Right atrium auricular region (tissue), 2 donors: ENCODE data around the gene ZDHHC1. TPM values are rescaled to one million over a fixed set of nuclear protein-coding genes. Genes with fewer than 3 reads are reported as not detected.

ENCODE experiments used
- DNase-seq: peaks from one replicate; pipeline ENCODE4 v3.0.0-alpha.2; 2019; ENCODE audit warnings: low spot score
- H3K27ac ChIP-seq, 2 donors: fragments of 200-600 bp; sonication (generic); 1 replicate in 1 of 2; 2 replicates in 1 of 2; pipeline ENCODE4 v1.5.1; 2016 to 2019
- H3K27me3 ChIP-seq, 2 donors: fragments of 200-600 bp; sonication (generic); one replicate each; pipeline versions ENCODE4 v1.5.1 to v1.6.0; 2017 to 2019
- H3K36me3 ChIP-seq: fragments of 200-600 bp; sonication (generic); one replicate; pipeline ENCODE4 v1.5.1; 2016
- H3K4me1 ChIP-seq, 2 donors: fragments of 200-600 bp; sonication (generic); one replicate each; pipeline versions ENCODE4 v1.5.1 to v1.6.0; 2017 to 2019
- H3K4me3 ChIP-seq, 2 donors: fragments of 200-600 bp; sonication (generic); 1 replicate in 1 of 2; 2 replicates in 1 of 2; pipeline ENCODE4 v1.5.1; 2017 to 2019; ENCODE audit warnings: mild to moderate bottlenecking in 1 of 2, moderate library complexity in 1 of 2
- H3K9me3 ChIP-seq, 2 donors: fragments of 200-600 bp; sonication (generic); one replicate each; pipeline ENCODE4 v1.5.1; 2019
- CTCF ChIP-seq, 2 donors: fragments of 200-600 bp; sonication (generic); IDR thresholded peaks; one replicate each; pipeline ENCODE4 v1.5.1; 2019; ENCODE audit warnings: antibody characterized with exemption in 2 of 2
- total RNA-seq, 2 donors: library from RNA; depleted of rRNA; stranded (reverse); fragments of >200 nt; gene quantifications; one replicate each; pipeline ENCODE4 v1.1.0, GENCODE V29; 2016

The ZDHHC1 gene
- total RNA-seq, 2 donors from 2014 or later = 8.9 to 11.8 TPM

- H3K9me3 ChIP-seq = no peaks in the 10 kb centered on the region
- peak overlapping the region; percentile 28 to 61 for H3K4me3 ChIP-seq
- TF ChIP-seq CTCF (IDR thresholded peaks at IDR 0.05) = no peak
- DNase-seq = no peak
- H3K4me1 ChIP-seq = peaks cover 0 to 84% of the 10 kb centered on the region in 2 donors
- H3K36me3 ChIP-seq = no peaks in the 10 kb centered on the region
- H3K27ac ChIP-seq = peak overlapping the region; percentile 64 to 72
- H3K27me3 ChIP-seq = no peaks in the 10 kb centered on the region
Measured at GRCh38 chr16:67392301-67393059, 23.8 kb downstream of the ZDHHC1 start.

- TF ChIP-seq CTCF (IDR thresholded peaks at IDR 0.05) = no peak
- peaks cover 0 to 76% of the 10 kb centered on the region in 2 donors for H3K4me1 ChIP-seq
- DNase-seq = no peak
- no peaks in the 10 kb centered on the region for H3K9me3 ChIP-seq
- peak overlapping the region in 1 of 2 donors; percentile 61 for H3K4me3 ChIP-seq
- H3K36me3 ChIP-seq = no peaks in the 10 kb centered on the region
- no peaks in the 10 kb centered on the region for H3K27me3 ChIP-seq
- H3K27ac ChIP-seq = peak overlapping the region; percentile 14 to 64
Measured at GRCh38 chr16:67391424-67392300, 24.6 kb downstream of the ZDHHC1 start.

- Histone ChIP-seq H3K27ac (peak overlapping the region in 1 of 2 donors; percentile 64), H3K9me3 (no peaks in the 10 kb centered on the region), H3K36me3 (no peaks in the 10 kb centered on the region), H3K27me3 (no peaks in the 10 kb centered on the region), H3K4me3 (no peak overlapping the region), H3K4me1 (peaks cover 0 to 69% of the 10 kb centered on the region in 2 donors)
- DNase-seq = no peak
- TF ChIP-seq CTCF (IDR thresholded peaks at IDR 0.05) = no peak
Measured at GRCh38 chr16:67390816-67391423, 25.4 kb downstream of the ZDHHC1 start.

- Histone ChIP-seq H3K27me3 (no peaks in the 10 kb centered on the region), H3K4me1 (peaks cover 0 to 61% of the 10 kb centered on the region in 2 donors), H3K36me3 (no peaks in the 10 kb centered on the region), H3K27ac (no peak overlapping the region), H3K9me3 (no peaks in the 10 kb centered on the region), H3K4me3 (no peak overlapping the region)
- no peak for TF ChIP-seq CTCF (IDR thresholded peaks at IDR 0.05)
- DNase-seq = no peak
Measured at GRCh38 chr16:67389911-67390815, 26.1 kb downstream of the ZDHHC1 start.

GRCh38 chr16:67388591-67388990 lies 27.7 kb downstream of the ZDHHC1 start:
- H3K27ac ChIP-seq = no peak overlapping the region
- no peaks in the 10 kb centered on the region for H3K36me3 ChIP-seq
- peaks cover 0 to 45% of the 10 kb centered on the region in 2 donors for H3K4me1 ChIP-seq
- no peaks in the 10 kb centered on the region for H3K9me3 ChIP-seq
- TF ChIP-seq CTCF (IDR thresholded peaks at IDR 0.05) = no peak
- DNase-seq = no peak
- no peaks in the 10 kb centered on the region for H3K27me3 ChIP-seq
- H3K4me3 ChIP-seq = no peak overlapping the region
